MM.1S (cell line): ENCODE data around the gene FIG4.
"Not testable (repeated sequence)": the region's sequence is repeated elsewhere in the genome, so short reads cannot be mapped to it uniquely, and the experiment has no call there.

Source experiments
- DNase-seq: peaks from one replicate; pipeline ENCODE4 v3.0.0-alpha.2; 2015
- H2AFZ ChIP-seq: fragments of 300-600 bp; sonication (generic); 2 replicates; pipeline ENCODE4 v1.6.0; 2016; ENCODE audit warnings: antibody characterized with exemption, low read length
- H3F3A ChIP-seq: fragments of 300-600 bp; sonication (generic); 2 replicates; pipeline ENCODE4 v1.6.1; 2016; ENCODE audit warnings: mild to moderate bottlenecking, antibody characterized with exemption, low read length, moderate library complexity, mixed read lengths; ENCODE audit not compliant: insufficient read depth
- H3K27ac ChIP-seq: fragments of 300-600 bp; sonication (generic); 2 replicates; pipeline ENCODE4 v1.5.1; 2016; ENCODE audit warnings: mild to moderate bottlenecking, low read length
- H3K27me3 ChIP-seq: fragments of 300-600 bp; sonication (generic); replicated peaks from 2 replicates; pipeline ENCODE4 v1.6.0; 2016; ENCODE audit warnings: low read length; ENCODE audit not compliant: insufficient read depth
- H3K36me3 ChIP-seq: fragments of 300-600 bp; sonication (generic); replicated peaks from 2 replicates; pipeline ENCODE4 v1.6.1; 2016; ENCODE audit warnings: mild to moderate bottlenecking, low read length, mixed read lengths; ENCODE audit not compliant: insufficient read depth
- H3K4me1 ChIP-seq: fragments of 300-600 bp; sonication (generic); 2 replicates; pipeline ENCODE4 v1.6.1; 2016; ENCODE audit warnings: low read length, mixed read lengths
- H3K4me2 ChIP-seq: fragments of 300-600 bp; sonication (generic); 2 replicates; pipeline ENCODE4 v1.6.0; 2016; ENCODE audit warnings: low read depth, low read length
- H3K4me3 ChIP-seq: fragments of 300-600 bp; sonication (generic); 2 replicates; pipeline ENCODE4 v1.5.1; 2016; ENCODE audit warnings: low read length, mixed read lengths
- H3K79me2 ChIP-seq: fragments of 300-600 bp; sonication (generic); 2 replicates; pipeline ENCODE4 v1.6.1; 2016; ENCODE audit warnings: mixed run types, low read length, mixed read lengths
- H3K9ac ChIP-seq: fragments of 300-600 bp; sonication (generic); 2 replicates; pipeline ENCODE4 v1.6.1; 2016; ENCODE audit warnings: low read length, mixed read lengths
- H3K9me2 ChIP-seq: fragments of 300-600 bp; sonication (generic); replicated peaks from 2 replicates; pipeline ENCODE4 v1.6.1; 2016; ENCODE audit warnings: mild to moderate bottlenecking, low read length, mixed read lengths; ENCODE audit not compliant: insufficient read depth
- H3K9me3 ChIP-seq: fragments of 300-600 bp; sonication (generic); replicated peaks from 2 replicates; pipeline ENCODE4 v1.6.1; 2016; ENCODE audit warnings: mild to moderate bottlenecking, low read length, mixed read lengths; ENCODE audit not compliant: insufficient read depth
- H4K20me1 ChIP-seq: fragments of 300-600 bp; sonication (generic); 2 replicates; pipeline ENCODE4 v1.6.1; 2016; ENCODE audit warnings: mild to moderate bottlenecking, low read length, moderate library complexity, mixed read lengths; ENCODE audit not compliant: insufficient read depth
- EZH2 ChIP-seq: fragments of 300-600 bp; sonication (generic); optimal IDR thresholded peaks from 2 replicates; pipeline ENCODE3; 2017; ENCODE audit warnings: low read depth, mild to moderate bottlenecking, antibody characterized with exemption, low read length, mixed read lengths
- EZH2phosphoT487 ChIP-seq: fragments of 300-600 bp; sonication (generic); IDR thresholded peaks from 2 replicates; pipeline ENCODE4 v1.6.1; 2018; ENCODE audit warnings: antibody characterized with exemption, low read length
- TF ChIP-seq, protein P1 (sequence below): fragments of 300-600 bp; sonication (generic); IDR thresholded peaks from 2 replicates; pipeline ENCODE4 v1.5.1; 2016; ENCODE audit warnings: antibody characterized with exemption, low read length, mixed read lengths

The FIG4 gene

DNA sequence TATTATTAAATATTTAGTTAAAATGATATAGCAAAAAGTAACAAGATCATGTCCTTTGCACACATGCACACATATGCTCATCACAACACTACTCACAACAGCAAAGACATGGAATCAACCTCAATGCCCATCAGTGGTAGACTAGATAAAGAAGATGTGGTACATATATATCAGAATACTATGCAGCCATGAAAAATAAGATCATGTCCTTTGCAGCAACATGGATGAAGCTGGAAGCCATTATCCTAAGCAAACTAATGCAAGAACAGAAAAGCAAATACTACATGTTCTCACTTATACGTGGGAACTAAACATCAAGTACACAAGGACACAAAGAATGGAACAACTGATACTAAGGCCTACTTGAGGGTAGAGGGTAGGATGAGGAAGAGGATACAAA lies 14.4 kb upstream of the FIG4 start:
- no peak overlapping the region for H3K4me2 ChIP-seq
- TF ChIP-seq, protein P1, sequence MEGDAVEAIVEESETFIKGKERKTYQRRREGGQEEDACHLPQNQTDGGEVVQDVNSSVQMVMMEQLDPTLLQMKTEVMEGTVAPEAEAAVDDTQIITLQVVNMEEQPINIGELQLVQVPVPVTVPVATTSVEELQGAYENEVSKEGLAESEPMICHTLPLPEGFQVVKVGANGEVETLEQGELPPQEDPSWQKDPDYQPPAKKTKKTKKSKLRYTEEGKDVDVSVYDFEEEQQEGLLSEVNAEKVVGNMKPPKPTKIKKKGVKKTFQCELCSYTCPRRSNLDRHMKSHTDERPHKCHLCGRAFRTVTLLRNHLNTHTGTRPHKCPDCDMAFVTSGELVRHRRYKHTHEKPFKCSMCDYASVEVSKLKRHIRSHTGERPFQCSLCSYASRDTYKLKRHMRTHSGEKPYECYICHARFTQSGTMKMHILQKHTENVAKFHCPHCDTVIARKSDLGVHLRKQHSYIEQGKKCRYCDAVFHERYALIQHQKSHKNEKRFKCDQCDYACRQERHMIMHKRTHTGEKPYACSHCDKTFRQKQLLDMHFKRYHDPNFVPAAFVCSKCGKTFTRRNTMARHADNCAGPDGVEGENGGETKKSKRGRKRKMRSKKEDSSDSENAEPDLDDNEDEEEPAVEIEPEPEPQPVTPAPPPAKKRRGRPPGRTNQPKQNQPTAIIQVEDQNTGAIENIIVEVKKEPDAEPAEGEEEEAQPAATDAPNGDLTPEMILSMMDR: no peak
- TF ChIP-seq EZH2: no peak
- no peaks in the 10 kb centered on the region for H3K79me2 ChIP-seq
- H3K9ac ChIP-seq: no peak overlapping the region
- H2AFZ ChIP-seq: no peak overlapping the region
- no peaks in the 10 kb centered on the region for H3K9me3 ChIP-seq
- no peaks in the 10 kb centered on the region for H3F3A ChIP-seq
- no peaks in the 10 kb centered on the region for H4K20me1 ChIP-seq
- H3K27ac ChIP-seq: no peak overlapping the region
- H3K36me3 ChIP-seq: no peaks in the 10 kb centered on the region
- H3K4me1 ChIP-seq: no peaks in the 10 kb centered on the region
- no peaks in the 10 kb centered on the region for H3K9me2 ChIP-seq
- no peak overlapping the region for H3K4me3 ChIP-seq
- H3K27me3 ChIP-seq: no peaks in the 10 kb centered on the region
- DNase-seq: no peak

DNA sequence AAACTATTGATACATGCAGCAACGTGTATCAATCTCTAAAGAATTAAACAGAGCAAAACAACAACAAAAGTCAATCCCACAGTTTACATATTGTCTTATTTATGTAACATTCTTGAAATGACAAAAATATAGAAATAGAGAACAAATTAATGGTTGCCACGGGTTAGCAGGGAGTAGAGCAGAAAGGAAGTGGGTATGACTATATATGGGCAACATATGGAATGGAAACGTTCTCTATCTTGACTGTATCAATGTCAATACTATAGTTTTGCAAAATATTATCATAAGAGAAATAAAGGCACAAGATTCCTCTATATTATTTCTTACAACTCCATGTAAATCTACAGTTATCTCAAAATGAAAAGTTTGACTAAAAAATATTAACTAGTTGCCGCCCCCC lies 12.9 kb upstream of the FIG4 start:
- no peaks in the 10 kb centered on the region for H4K20me1 ChIP-seq
- TF ChIP-seq EZH2: no peak
- no peak for TF ChIP-seq EZH2phosphoT487
- TF ChIP-seq, protein P1: no peak
- DNase-seq: no peak
- no peak overlapping the region for H3K9ac ChIP-seq
- H3K27me3 ChIP-seq: no peaks in the 10 kb centered on the region
- no peak overlapping the region for H2AFZ ChIP-seq
- H3K4me2 ChIP-seq: no peak overlapping the region
- no peaks in the 10 kb centered on the region for H3K36me3 ChIP-seq
- no peaks in the 10 kb centered on the region for H3K9me3 ChIP-seq
- no peaks in the 10 kb centered on the region for H3K9me2 ChIP-seq
- no peaks in the 10 kb centered on the region for H3K4me1 ChIP-seq
- no peaks in the 10 kb centered on the region for H3K79me2 ChIP-seq
- H3F3A ChIP-seq: no peaks in the 10 kb centered on the region
- no peak overlapping the region for H3K27ac ChIP-seq
- H3K4me3 ChIP-seq: no peak overlapping the region

DNA sequence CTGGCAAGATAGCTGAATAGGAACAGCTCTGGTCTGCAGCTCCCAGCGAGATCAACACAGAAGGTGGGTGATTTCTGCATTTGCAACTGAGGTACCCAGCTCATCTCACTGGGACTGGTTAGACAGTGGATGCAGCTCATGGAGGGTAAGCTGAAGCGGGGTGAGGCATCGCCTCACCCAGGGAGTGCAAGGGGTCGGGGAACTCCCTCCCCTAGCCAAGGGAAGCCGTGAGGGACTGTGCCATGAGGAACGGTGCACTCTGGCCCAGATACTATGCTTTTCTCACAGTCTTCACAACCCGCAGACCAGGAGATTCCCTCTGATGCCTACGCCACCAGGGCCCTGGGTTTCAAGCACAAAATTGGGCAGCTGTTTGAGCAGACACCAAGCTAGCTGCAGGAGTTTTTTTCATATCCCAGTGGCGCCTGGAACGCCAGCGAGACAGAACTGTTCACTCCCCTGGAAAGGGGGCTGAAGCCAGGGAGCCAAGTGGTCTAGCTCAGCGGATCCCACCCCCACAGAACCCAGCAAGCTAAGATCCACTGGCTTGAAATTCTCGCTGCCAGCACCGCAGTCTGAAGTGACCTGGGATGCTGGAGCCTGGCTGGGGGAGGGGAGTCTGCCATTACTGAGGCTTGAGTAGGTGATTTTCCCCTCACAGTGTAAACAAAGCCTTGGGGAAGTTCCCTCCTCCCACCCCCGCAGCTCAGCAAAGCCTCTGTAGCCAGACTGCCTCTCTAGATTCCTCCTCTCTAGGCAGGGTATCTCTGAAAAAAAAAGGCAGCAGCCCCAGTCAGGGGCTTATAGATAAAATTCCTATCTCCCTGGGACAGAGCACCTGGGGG lies 12.2 kb upstream of the FIG4 start:
- not testable (repeated sequence) for H3K79me2 ChIP-seq, H3K9me3 ChIP-seq, H3K36me3 ChIP-seq, H3K9me2 ChIP-seq, H2AFZ ChIP-seq, H3K4me3 ChIP-seq, H3K9ac ChIP-seq, H3K4me1 ChIP-seq, H3K27ac ChIP-seq, H3K4me2 ChIP-seq, H3F3A ChIP-seq, H3K27me3 ChIP-seq, DNase-seq, H4K20me1 ChIP-seq

DNA sequence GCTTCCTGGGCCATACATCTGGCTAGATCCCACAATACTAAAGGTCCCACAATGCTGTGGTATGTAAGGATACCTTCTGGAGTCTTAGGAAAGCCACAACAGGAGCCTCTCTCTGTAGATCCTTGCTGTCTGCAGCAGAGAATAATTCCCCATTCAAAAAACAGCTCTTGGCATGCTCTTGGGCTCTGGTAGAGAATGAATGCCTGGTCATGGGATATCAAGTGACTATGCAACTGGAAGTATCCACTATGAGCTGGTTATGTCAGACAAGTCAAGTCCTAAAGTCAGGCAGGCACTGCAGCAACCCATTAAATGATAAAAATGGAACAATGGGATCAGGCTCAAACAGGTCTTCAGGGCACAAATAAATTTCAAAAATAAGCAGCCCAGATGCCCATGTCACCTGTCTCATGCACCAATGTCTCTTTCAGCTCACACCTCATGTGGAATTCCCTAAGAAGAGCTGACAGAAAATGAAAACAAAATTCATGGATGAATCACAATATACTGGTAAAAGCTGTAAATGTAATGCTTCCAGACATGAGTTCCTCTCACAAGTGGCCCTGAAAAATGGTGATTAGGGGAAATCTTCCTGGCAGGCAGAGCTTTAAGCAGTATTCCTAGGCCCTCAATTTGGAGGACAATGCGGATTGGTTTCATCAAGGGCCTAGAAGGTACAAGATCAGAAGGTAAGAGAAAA lies 4.4 kb upstream of the FIG4 start:
- Histone ChIP-seq H3K79me2 (peaks cover 5% of the 10 kb centered on the region; the same call in 1 of the 2 replicates), H3K4me3 (no peak overlapping the region), H3K36me3 (no peaks in the 10 kb centered on the region), H3K4me2 (no peak overlapping the region), H3K4me1 (peaks cover 7% of the 10 kb centered on the region), H3K27ac (no peak overlapping the region), H4K20me1 (no peaks in the 10 kb centered on the region), H3F3A (peaks cover 4% of the 10 kb centered on the region; the same call in 1 of the 2 replicates), H2AFZ (no peak overlapping the region), H3K9me3 (no peaks in the 10 kb centered on the region), H3K27me3 (no peaks in the 10 kb centered on the region), H3K9ac (no peak overlapping the region), H3K9me2 (no peaks in the 10 kb centered on the region)
- TF ChIP-seq EZH2phosphoT487 (no peak), EZH2 (no peak)
- TF ChIP-seq, protein P1: no peak
- DNase-seq: no peak
